Muscle layer of duodenum (tissue), 2 donors: ENCODE results near the gene CORIN.

ENCODE experiments used
- H3K27ac ChIP-seq: one replicate; pipeline ENCODE4 v1.7.0; 2013; ENCODE audit warnings: mild to moderate bottlenecking, low read length
- H3K27me3 ChIP-seq: one replicate; pipeline ENCODE4 v1.7.0; 2013; ENCODE audit warnings: low read depth, mild to moderate bottlenecking, control low read depth, low read length
- H3K36me3 ChIP-seq, 2 donors: one replicate each; pipeline ENCODE4 v1.7.0; 2013; ENCODE audit warnings: low read length in 2 of 2, control low read depth in 1 of 2, mild to moderate bottlenecking in 1 of 2; ENCODE audit not compliant: insufficient read depth in 2 of 2, control insufficient read depth in 1 of 2
- H3K4me1 ChIP-seq, 2 donors: one replicate each; pipeline ENCODE4 v1.7.0; 2013; ENCODE audit warnings: low read length in 2 of 2, mild to moderate bottlenecking in 2 of 2, control low read depth in 1 of 2, moderate library complexity in 1 of 2; ENCODE audit not compliant: insufficient read depth in 2 of 2, control insufficient read depth in 1 of 2
- H3K4me3 ChIP-seq, 2 donors: one replicate each; pipeline ENCODE4 v1.7.0; 2013; ENCODE audit warnings: low read length in 2 of 2, low read depth in 1 of 2, mild to moderate bottlenecking in 1 of 2
- H3K9me3 ChIP-seq, 2 donors: one replicate each; pipeline ENCODE4 v1.7.0; 2013; ENCODE audit warnings: low read length in 2 of 2, control low read depth in 1 of 2, mild to moderate bottlenecking in 1 of 2; ENCODE audit not compliant: control insufficient read depth in 1 of 2
- donor health status: healthy.

Gene CORIN

DNA sequence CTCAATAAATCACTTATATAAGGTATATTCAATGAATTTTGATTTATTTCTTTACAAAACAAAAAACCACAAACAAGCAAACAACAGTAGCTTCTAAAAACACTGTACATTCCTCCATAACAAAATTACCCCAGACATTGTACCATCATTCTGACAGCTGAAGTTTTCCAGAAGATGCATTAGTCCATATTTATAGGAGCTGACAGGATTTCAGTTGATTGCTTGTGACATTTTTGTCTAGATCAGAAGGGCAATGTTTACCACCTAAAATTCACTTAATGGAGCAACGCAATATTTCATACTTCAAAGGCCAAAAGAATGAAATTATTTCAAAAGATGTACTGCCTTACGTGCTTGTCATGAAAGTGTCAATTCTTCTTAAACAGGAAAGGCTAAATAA lies 185.8 kb downstream of the CORIN start:
- Histone ChIP-seq H3K27ac (no peak overlapping the region), H3K27me3 (no peaks in the 10 kb centered on the region), H3K36me3 (no peaks in the 10 kb centered on the region), H3K4me3 (no peak overlapping the region), H3K9me3 (no peaks in the 10 kb centered on the region), H3K4me1 (no peaks in the 10 kb centered on the region)

DNA sequence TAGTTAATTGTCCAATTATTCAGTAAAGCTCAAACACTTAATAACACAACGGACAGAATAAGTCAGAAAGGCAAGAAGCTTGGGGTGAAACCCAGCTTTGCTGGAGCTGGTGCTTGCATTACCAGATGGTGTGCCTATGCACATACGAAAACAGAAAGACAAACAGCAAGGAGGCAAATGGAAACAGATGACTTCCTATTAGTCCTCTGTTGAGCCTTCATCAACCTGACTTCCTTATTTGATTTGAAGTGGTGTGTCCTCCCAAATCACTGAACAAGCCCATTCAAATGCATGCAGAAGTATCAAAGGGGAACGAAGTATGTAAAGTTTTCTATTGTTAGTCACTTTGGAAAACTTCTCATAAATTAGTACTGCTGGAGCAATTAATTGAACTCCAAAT lies 186.6 kb downstream of the CORIN start:
- no peaks in the 10 kb centered on the region for H3K27me3 ChIP-seq
- H3K4me3 ChIP-seq: no peak overlapping the region
- H3K9me3 ChIP-seq: no peaks in the 10 kb centered on the region
- H3K27ac ChIP-seq: no peak overlapping the region
- no peaks in the 10 kb centered on the region for H3K4me1 ChIP-seq
- H3K36me3 ChIP-seq: no peaks in the 10 kb centered on the region

DNA sequence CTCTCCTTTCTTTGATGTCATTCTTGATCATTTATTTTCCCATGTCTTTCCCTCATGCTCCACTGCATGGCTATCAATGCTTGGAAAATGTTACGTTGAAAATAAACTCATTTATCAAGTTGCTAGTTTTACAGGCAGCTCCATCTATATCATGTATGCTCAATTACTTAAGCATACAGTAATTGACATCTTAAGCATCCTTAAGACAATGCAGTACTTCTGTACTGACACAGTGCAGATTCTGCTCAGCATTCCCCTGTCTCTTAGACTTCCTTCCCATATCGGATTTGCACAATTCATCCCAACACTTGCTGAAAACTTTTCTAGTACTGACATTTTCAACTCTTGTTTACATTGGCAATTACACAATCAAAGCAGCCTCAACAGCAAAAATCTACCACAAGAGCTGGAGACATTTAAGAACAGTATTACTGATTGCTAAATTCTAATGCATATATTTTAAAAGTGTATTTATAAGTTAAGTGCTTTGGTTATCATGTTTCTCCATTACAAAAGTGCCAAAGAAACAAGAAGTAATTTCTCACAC lies 187.2 kb downstream of the CORIN start:
- Histone ChIP-seq H3K4me1 (no peaks in the 10 kb centered on the region), H3K9me3 (no peaks in the 10 kb centered on the region), H3K27me3 (no peaks in the 10 kb centered on the region), H3K4me3 (no peak overlapping the region), H3K27ac (no peak overlapping the region), H3K36me3 (no peaks in the 10 kb centered on the region)

DNA sequence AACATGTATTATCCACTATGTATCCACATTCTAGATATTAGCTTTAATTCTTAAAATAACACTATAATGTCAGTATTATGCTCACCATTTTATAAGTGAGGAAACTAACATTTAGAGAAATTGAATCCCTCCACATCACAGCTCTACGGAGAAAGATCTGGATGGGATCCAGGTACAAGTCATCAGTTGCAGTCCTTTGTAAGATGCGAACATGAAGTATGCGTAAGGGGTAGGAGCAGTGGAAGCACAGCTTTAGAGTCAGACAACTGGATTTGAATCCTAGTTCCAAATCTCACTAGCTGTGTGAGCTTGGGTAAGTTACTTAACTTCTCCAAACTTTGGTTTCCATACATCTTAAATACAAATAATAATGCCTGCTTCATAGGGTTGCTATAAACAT lies 190.3 kb downstream of the CORIN start:
- Histone ChIP-seq H3K27ac (no peak overlapping the region), H3K9me3 (no peaks in the 10 kb centered on the region), H3K27me3 (no peaks in the 10 kb centered on the region), H3K4me3 (no peak overlapping the region), H3K4me1 (no peaks in the 10 kb centered on the region), H3K36me3 (no peaks in the 10 kb centered on the region)

DNA sequence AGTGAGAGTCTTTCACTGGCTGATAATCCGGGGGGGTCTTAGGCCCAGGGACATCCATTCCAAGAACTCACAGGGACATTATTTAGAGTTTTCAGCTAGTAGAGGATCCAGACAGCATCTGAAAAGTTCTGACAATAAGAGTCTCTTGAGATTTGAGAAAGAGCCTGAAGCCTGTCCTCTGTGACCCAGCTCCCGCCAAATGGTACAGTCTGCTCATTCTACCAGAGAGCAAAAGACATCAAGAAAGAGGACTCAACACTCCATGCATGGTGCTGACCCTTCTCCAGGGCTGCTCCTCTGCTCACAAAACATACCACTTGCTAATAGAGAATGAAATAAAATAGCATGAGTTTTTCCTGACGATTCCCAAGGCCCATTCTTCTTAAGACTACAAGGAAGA lies 190.8 kb downstream of the CORIN start:
- no peaks in the 10 kb centered on the region for H3K36me3 ChIP-seq
- no peaks in the 10 kb centered on the region for H3K27me3 ChIP-seq
- no peak overlapping the region for H3K4me3 ChIP-seq
- H3K27ac ChIP-seq: no peak overlapping the region
- no peaks in the 10 kb centered on the region for H3K9me3 ChIP-seq
- no peaks in the 10 kb centered on the region for H3K4me1 ChIP-seq

DNA sequence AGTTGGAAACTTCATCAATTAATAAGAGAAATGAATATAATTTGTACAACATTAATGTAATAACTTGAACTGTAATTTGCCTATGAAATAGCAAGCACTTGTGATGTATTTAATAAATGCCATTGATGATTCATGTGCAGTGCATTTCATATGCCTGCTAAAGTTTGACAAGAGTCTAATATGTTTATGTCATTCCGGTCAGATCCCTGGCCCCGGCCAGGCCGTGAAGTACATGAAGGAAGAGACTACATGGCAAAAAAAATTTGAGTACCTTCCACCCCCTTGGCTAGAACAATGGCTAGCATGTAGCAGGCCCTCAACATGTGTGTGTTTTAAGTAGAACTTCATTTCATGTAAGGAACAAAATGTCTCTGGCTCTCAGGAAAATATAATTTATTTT lies 191.5 kb downstream of the CORIN start:
- H3K36me3 ChIP-seq: no peaks in the 10 kb centered on the region
- H3K4me3 ChIP-seq: no peak overlapping the region
- no peak overlapping the region for H3K27ac ChIP-seq
- H3K4me1 ChIP-seq: no peaks in the 10 kb centered on the region
- no peaks in the 10 kb centered on the region for H3K27me3 ChIP-seq
- H3K9me3 ChIP-seq: no peaks in the 10 kb centered on the region

DNA sequence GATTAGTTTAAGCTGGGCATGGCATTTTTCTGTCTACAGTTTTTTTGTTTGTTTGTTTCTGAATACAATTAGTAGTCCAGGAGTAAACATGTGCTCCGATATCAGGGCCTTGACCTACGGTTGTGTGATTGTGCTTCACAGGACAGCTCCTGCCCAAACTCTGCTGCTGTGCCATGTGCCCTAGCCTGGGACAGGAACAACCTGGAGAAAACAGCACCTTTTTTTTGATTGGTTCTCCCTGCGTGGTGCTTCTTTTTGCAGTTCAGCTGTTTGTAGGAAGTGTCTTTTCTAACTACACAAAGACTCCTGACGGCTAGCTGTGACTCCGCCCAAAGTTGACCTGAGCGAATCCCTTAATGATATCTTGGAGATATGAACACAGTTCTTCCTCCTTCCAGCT lies 194.0 kb downstream of the CORIN start:
- Histone ChIP-seq H3K27ac (no peak overlapping the region), H3K36me3 (no peaks in the 10 kb centered on the region), H3K27me3 (no peaks in the 10 kb centered on the region), H3K4me3 (no peak overlapping the region), H3K9me3 (no peaks in the 10 kb centered on the region), H3K4me1 (no peaks in the 10 kb centered on the region)

DNA sequence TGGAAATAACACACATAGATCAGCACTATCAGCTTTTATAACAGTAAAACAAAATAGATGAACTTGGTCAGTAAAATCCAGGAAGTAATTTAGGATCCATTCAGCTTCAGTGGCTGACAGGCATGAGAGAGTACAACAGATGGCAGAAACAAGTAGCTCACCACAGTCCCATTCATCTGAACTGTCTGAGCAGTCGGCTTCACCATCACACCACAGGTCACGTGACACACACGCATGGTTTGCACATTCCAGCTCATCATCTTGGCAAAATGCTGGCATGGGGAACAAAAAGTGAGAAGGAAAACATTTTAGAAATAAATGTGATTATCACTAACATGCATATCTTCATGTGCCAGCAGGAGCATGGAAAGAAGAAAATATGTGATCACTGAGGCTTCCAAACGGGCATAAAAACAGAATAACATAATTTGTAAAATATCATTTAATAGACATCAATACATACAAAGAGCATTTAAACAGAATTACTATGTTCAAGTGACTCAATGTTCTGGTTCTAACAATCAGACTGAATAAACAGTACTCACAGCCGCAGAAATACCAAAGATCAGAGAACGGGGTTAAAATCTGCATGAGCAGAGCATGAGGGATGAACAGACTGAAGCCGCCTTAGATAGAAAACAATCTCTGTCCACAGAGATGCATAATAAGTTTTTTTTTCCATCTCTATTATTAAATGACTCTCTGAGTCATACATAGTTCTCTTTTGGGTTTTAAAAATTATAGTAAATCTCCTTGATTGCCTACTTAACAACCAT lies 194.7 kb downstream of the CORIN start:
- Histone ChIP-seq H3K4me3 (no peak overlapping the region), H3K27me3 (no peaks in the 10 kb centered on the region), H3K9me3 (no peaks in the 10 kb centered on the region), H3K4me1 (no peaks in the 10 kb centered on the region), H3K27ac (no peak overlapping the region), H3K36me3 (no peaks in the 10 kb centered on the region)

DNA sequence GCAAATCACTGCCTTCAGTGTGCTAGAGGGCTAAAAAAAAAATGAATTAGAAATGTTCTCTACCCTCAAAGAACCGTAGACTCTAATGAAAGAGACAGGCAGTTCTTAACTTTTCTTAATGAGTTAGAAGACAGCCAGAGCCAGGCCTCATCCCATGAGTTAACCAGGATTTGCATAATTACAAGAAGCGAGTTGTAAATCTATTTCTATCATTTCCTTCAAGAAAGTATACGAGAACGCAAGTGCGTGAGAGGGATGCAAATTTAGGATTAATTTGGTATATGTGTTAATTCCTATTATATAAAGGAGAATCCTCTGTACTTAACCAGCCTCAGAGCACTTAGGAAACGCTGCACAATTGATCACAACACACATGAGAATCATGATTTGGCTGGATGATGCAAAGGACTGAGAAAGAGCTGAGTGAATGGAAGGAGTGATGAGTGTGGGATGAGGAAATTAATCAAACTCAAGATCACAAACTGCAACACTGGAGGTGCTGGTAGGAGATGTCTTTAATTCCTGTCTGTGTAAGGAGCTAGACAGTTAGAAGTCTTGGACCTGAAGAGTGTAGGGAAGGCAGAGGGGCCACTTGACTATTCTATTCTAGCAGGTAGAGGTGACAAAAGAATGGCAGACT lies 195.6 kb downstream of the CORIN start:
- Histone ChIP-seq H3K4me3 (no peak overlapping the region), H3K4me1 (no peaks in the 10 kb centered on the region), H3K36me3 (no peaks in the 10 kb centered on the region), H3K27me3 (no peaks in the 10 kb centered on the region), H3K9me3 (no peaks in the 10 kb centered on the region), H3K27ac (no peak overlapping the region)

DNA sequence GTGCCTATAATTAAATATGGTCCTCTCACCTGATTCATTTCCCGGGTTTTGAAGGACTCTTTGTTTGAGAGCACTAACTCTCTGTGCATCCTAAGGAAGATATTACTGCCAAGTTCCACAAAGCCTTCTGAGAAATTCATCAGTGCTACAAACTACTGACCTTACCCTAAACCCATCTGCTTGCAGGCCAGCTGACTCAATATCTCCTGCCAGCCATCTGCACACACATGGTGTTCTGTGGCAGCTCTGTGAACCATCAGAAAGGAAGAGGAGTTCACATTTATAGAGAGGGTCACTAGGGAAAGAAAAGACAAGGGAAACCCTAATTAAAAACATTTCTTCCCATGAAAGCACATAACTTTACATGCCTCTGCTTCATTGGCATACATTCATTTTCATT lies 196.1 kb downstream of the CORIN start:
- no peak overlapping the region for H3K27ac ChIP-seq
- H3K4me1 ChIP-seq: no peaks in the 10 kb centered on the region
- H3K9me3 ChIP-seq: no peaks in the 10 kb centered on the region
- H3K27me3 ChIP-seq: no peaks in the 10 kb centered on the region
- H3K4me3 ChIP-seq: no peak overlapping the region
- no peaks in the 10 kb centered on the region for H3K36me3 ChIP-seq

DNA sequence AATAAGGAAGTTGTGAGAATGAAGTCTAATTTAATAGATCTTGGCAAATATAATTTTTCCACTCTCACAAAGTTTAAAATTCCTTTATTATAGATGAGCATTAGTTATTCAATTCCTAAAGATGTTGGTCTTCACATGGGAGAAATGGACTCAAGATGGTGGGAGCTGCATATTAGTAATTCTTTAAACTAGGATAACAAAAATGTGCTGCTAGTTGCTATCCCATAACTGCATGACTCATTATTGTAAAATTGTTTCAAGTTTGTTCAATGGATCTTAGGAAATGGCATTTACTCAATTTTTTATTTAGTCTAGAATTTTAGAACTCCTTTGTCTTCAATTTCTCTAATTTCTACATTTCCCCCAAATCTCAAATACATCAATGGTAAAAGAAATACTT lies 197.0 kb downstream of the CORIN start:
- Histone ChIP-seq H3K4me1 (no peaks in the 10 kb centered on the region), H3K27me3 (no peaks in the 10 kb centered on the region), H3K4me3 (no peak overlapping the region), H3K27ac (no peak overlapping the region), H3K36me3 (no peaks in the 10 kb centered on the region), H3K9me3 (no peaks in the 10 kb centered on the region)
